Fibroblast of skin of abdomen (primary cell): ENCODE data around the gene MAD1L1.
"Not testable (repeated sequence)": the region's sequence is repeated elsewhere in the genome, so short reads cannot be mapped to it uniquely, and the experiment has no call there.

Experiments
- DNase-seq: peaks from one replicate; pipeline ENCODE4 v3.0.0-alpha.2; 2013

MAD1L1 gene

GRCh38 chr7:1873421-1873820 is 359.3 kb downstream of the MAD1L1 start:
- no peak for DNase-seq

DNA sequence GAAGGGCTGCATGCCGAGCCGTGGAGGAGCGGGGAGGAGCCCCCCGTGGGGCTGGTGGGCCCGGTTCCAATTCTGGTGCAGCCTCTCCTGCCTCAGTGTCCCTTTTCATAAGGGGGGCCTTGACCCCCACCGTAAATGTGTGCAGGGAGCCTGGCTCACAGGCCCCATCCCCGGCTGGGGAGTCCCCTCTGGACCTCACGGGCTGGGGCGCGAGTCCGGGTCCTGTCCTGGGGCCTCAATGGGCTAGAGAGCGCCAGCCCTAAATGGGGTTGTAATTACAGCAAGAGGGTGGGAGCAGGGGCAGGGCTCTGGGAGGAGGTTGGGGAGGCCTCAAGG is 359.7 kb downstream of the MAD1L1 start:
- no peak for DNase-seq

DNA sequence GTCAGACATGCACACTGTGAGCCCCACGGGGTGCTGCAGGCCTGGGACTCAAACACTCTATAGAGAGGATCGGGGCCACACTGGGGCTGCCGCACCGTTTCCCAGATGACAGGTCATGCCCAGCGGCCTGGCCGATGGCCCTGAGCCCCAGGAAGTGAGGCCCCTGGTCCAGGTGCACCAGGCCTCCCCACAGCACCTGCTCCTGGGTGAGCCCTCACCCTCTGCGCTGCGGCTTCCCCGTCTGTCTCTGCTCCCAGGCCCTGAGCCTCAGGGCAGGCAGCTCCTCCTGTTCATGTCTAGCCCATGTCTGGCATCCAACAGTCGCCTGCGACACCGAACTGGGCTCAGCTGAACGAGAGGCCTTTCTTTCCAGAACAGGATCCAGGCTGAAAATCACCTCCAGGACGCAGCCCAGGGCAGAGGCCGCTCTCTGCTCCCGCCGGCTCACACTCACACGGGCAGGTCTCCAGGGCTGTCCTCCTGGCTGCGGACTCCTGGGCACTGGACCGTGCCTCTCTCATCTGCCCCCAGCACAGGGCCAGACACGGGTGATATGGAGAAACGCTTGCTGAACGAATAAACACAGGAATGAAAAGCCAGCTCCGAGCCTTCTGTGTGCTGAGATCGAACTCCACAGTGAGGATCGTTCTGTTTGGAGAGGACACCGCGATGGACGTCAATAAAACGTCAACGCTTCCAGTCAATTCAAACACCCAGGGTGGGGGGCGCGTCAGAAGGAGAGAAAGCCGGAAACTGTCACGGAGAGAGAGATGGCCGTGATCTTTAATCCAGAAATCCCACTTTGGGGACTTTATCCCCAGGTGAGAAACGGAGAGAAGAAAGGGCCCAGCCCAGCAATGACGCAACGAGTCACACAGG is 360.3 kb downstream of the MAD1L1 start:
- DNase-seq, result no peak

GRCh38 chr7:1869452-1870130 is 363.2 kb downstream of the MAD1L1 start:
- DNase-seq, result no peak

- DNase-seq, result no peak
Measured at GRCh38 chr7:1868516-1869165, 364.1 kb downstream of the MAD1L1 start.

GRCh38 chr7:1867370-1868260 is 365.1 kb downstream of the MAD1L1 start:
- DNase-seq, result no peak

- DNase-seq, result no peak
Measured at GRCh38 chr7:1866601-1867000, 366.1 kb downstream of the MAD1L1 start.

GRCh38 chr7:1865571-1866255 is 367.0 kb downstream of the MAD1L1 start:
- no peak for DNase-seq

GRCh38 chr7:1865000-1865555 is 367.7 kb downstream of the MAD1L1 start:
- DNase-seq, result no peak

- no peak for DNase-seq
Measured at GRCh38 chr7:1864161-1864940, 368.4 kb downstream of the MAD1L1 start.

DNA sequence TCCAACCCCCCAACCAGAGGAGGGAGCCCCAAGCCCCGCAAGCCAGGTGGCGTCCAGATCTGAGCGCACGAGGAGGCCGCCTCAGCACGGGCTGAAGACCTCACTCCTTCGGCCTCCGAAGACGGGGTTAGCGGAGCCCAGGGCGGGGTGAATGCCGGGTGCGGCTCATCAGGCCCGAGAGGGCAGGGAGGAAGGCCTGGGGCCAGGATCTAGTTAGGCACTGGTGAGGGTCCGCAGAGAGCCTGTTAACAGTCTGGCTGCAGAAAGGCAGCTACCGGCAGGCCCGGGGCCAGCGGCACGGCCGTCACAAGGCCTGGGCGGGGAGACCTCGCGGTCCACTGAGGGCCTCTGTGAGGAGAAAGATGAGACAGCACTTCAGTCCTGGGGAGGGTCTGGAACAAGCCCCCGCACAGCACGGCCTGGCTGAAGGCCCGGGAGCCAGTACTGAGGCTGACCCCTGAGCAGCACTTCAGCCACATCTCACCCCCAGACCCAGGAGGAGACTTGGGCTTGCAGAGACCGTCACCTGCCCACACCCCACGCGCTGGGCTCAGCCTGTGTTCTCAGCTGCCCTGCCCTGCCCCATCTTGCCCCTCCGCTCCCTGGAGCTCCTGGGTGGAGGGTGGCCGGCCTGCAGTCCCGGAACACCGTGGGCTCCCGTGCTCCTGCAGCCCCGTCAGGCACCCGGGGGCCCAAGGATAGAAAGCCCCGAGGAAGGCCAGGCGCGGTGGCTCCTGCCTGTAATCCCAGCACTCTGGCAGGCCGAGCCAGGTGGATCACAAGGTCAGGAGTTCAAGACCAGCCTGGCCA is 369.4 kb downstream of the MAD1L1 start:
- no peak for DNase-seq

- no peak for DNase-seq
Measured at GRCh38 chr7:1862560-1862959, 370.2 kb downstream of the MAD1L1 start.

- no peak for DNase-seq
Measured at GRCh38 chr7:1861799-1862458, 370.8 kb downstream of the MAD1L1 start.

GRCh38 chr7:1860881-1861798 is 371.6 kb downstream of the MAD1L1 start:
- DNase-seq, result not testable (repeated sequence)

DNA sequence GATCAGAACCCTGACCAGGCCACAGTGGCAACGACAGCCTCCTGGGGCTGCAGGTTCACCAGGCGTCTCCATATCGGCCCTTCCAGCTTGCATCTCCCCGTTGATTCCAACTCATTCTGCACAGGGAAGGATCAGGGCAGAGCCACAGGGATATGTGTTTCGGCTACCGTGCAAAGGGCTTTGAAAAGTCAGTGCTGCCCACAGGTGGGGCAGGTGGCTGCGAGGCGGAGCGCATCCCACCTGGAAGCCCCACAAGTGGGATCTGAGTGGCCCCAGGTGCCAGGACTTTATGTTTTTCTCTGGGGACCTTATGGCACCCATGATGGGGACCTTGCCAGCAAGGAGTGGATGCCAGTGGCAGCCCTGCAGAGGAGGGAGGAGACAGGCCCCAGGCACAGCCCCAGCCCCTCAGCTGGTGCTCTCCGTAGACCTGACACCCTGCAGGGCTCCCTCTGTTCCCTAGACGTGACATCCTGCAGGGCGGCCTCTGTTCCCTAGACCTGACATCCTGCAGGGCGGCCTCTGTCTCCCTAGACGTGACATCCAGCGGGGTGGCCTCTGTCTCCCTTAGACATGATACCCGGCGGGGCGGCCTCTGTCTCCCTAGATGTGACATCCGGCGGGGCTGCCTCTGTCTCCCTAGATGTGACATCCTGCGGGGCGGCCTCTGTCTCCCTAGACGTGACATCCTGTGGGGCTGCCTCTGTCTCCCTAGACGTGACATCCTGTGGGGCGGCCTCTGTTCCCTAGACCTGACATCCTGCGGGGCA is 373.3 kb downstream of the MAD1L1 start:
- no peak for DNase-seq

- DNase-seq, result no peak
Measured at GRCh38 chr7:1858435-1859265, 374.1 kb downstream of the MAD1L1 start.
